GM19351 (cell line): Measurements from ENCODE around the gene NRN1L.
"Not testable (repeated sequence)": the region's sequence is repeated elsewhere in the genome, so short reads cannot be mapped to it uniquely, and the experiment has no call there.

Source experiments
- ATAC-seq: cut with Tn5 transposase; IDR thresholded peaks from one replicate; pipeline ENCODE4 v1.9.1; 2021; ENCODE audit warnings: mild to moderate bottlenecking, moderate library complexity; ENCODE audit not compliant: unreplicated experiment

NRN1L gene

GRCh38 chr16:67881621-67882161 is 3.0 kb upstream of the NRN1L start:
- ATAC-seq = no peak

GRCh38 chr16:67882374-67883145 is 2.1 kb upstream of the NRN1L start:
- no peak for ATAC-seq

- ATAC-seq = no peak
These were observed 1.4 kb upstream of the NRN1L start for GRCh38 chr16:67883146-67883871.

- ATAC-seq = no peak
These were observed 818 bp upstream of the NRN1L start for GRCh38 chr16:67883872-67884261.

GRCh38 chr16:67885545-67885944 is 860 bp downstream of the NRN1L start:
- no peak for ATAC-seq

GRCh38 chr16:67885976-67886375 is 1.3 kb downstream of the NRN1L start:
- no peak for ATAC-seq

- ATAC-seq = no peak
These were observed 1.7 kb downstream of the NRN1L start for GRCh38 chr16:67886387-67886786.

- ATAC-seq = no peak
These were observed 3.6 kb downstream of the NRN1L start for GRCh38 chr16:67888331-67888730.

GRCh38 chr16:67892375-67892774 is 7.7 kb downstream of the NRN1L start:
- no peak for ATAC-seq

- peak; percentile 92 for ATAC-seq
These were observed 8.4 kb downstream of the NRN1L start, which contains the start of gene PSKH1 for GRCh38 chr16:67892899-67893742. Gene PSKH1 (plus strand): TSS chr16:67893254. CDS start chr16:67908750, 15,496 bp downstream.

GRCh38 chr16:67893743-67894399 is 9.2 kb downstream of the NRN1L start:
- no peak for ATAC-seq

- ATAC-seq = no peak
These were observed 12.5 kb downstream of the NRN1L start for GRCh38 chr16:67897231-67897630.

- ATAC-seq = no peak
These were observed 17.0 kb downstream of the NRN1L start for GRCh38 chr16:67901734-67902133.

GRCh38 chr16:67902831-67903230 is 18.1 kb downstream of the NRN1L start:
- no peak for ATAC-seq

- ATAC-seq = no peak
These were observed 22.9 kb downstream of the NRN1L start for GRCh38 chr16:67907397-67908180.

GRCh38 chr16:67909056-67909742 is 24.5 kb downstream of the NRN1L start:
- ATAC-seq = no peak

GRCh38 chr16:67910158-67910557 is 25.5 kb downstream of the NRN1L start:
- ATAC-seq = no peak

- no peak for ATAC-seq
These were observed 30.2 kb downstream of the NRN1L start for GRCh38 chr16:67914758-67915495.

GRCh38 chr16:67915496-67915769 is 30.7 kb downstream of the NRN1L start:
- ATAC-seq = not testable (repeated sequence)
